ENCODE results near the gene GATB. TPM values are rescaled to one million over a fixed set of nuclear protein-coding genes. Genes with fewer than 3 reads are reported as not detected.
A peak's percentile ranks its signal among the peaks of the same experiment; 100 is the strongest.

The GATB gene
- total and polyA plus RNA-seq, 2 experiments from 2014 or later: 17.7 to 18.9 TPM

- Histone ChIP-seq H3K36me3 (ENCODE audit: insufficient read depth) (no peaks in the 10 kb centered on the region), H3K4me2 (no peak overlapping the region), H2AFZ (peak overlapping the region; percentile 56; the same call in 1 of the 2 replicates), H3K4me1 (ENCODE audit: insufficient read depth) (peaks cover 26% of the 10 kb centered on the region), H3F3A (replicated peaks; ENCODE audit: low read depth) (no peaks in the 10 kb centered on the region), H4K20me1 (replicated peaks; ENCODE audit: insufficient read depth) (no peaks in the 10 kb centered on the region), H3K9me2 (ENCODE audit: insufficient read depth) (0 out of 2 replicates have a peak, but pooled peaks cover 4% of the 10 kb centered on the region), H3K27me3 (ENCODE audit: insufficient read depth) (peaks cover 5% of the 10 kb centered on the region; the same call in 1 of the 2 replicates), H3K79me2 (replicated peaks; ENCODE audit: insufficient read depth) (no peaks in the 10 kb centered on the region), H3K4me3 (no peak overlapping the region), H3K27ac (ENCODE audit: low read depth) (no peak overlapping the region)
- TF ChIP-seq ETS1 (IDR thresholded peaks at IDR 0.05): no peak
- no peak overlapping the region for H3K27ac Mint-ChIP-seq
- peaks cover 9% of the 10 kb centered on the region for H3K27me3 Mint-ChIP-seq (ENCODE audit: insufficient read depth, low read depth, poor library complexity)
- no peaks in the 10 kb centered on the region for H3K36me3 Mint-ChIP-seq (ENCODE audit: low read depth)
- no peaks in the 10 kb centered on the region; the same call in 2 of the 3 replicates for H3K9me3 Mint-ChIP-seq
- peaks cover 19% of the 10 kb centered on the region for H3K4me1 Mint-ChIP-seq
- no peak overlapping the region for H3K4me3 Mint-ChIP-seq
- DNase-seq (ENCODE audit: low spot score) (no peak), ATAC-seq (no peak)
These were observed 32.2 kb upstream of the GATB start for GRCh38 chr4:151792995-151793394.

GRCh38 chr4:151792530-151792929 lies 31.7 kb upstream of the GATB start:
- H3K79me2 ChIP-seq (replicated peaks; ENCODE audit: insufficient read depth): no peaks in the 10 kb centered on the region
- H3K9me2 ChIP-seq (ENCODE audit: insufficient read depth): 0 out of 2 replicates have a peak, but pooled peaks cover 4% of the 10 kb centered on the region
- no peak for DNase-seq (ENCODE audit: low spot score)
- peaks cover 10% of the 10 kb centered on the region for H3K27me3 Mint-ChIP-seq (ENCODE audit: insufficient read depth, low read depth, poor library complexity)
- no peaks in the 10 kb centered on the region; the same call in 2 of the 3 replicates for H3K9me3 Mint-ChIP-seq
- ATAC-seq: no peak
- H3K4me2 ChIP-seq: no peak overlapping the region
- H3K4me3 Mint-ChIP-seq: no peak overlapping the region
- peaks cover 10% of the 10 kb centered on the region; the same call in 1 of the 2 replicates for H3K27me3 ChIP-seq (ENCODE audit: insufficient read depth)
- H3K4me1 ChIP-seq (ENCODE audit: insufficient read depth): peaks cover 26% of the 10 kb centered on the region
- no peaks in the 10 kb centered on the region for H4K20me1 ChIP-seq (replicated peaks; ENCODE audit: insufficient read depth)
- no peak overlapping the region for H3K27ac ChIP-seq (ENCODE audit: low read depth)
- no peaks in the 10 kb centered on the region for H3F3A ChIP-seq (replicated peaks; ENCODE audit: low read depth)
- H3K36me3 Mint-ChIP-seq (ENCODE audit: low read depth): no peaks in the 10 kb centered on the region
- no peak overlapping the region for H3K27ac Mint-ChIP-seq
- no peaks in the 10 kb centered on the region for H3K36me3 ChIP-seq (ENCODE audit: insufficient read depth)
- no peak overlapping the region for H2AFZ ChIP-seq
- peaks cover 22% of the 10 kb centered on the region for H3K4me1 Mint-ChIP-seq
- H3K4me3 ChIP-seq: no peak overlapping the region
- TF ChIP-seq STAT1 (IDR thresholded peaks at IDR 0.05; ENCODE audit: unreplicated experiment) (no peak), CTCF (conservative IDR thresholded peaks at IDR 0.05; ENCODE audit: low read depth in 2 of 2) (no peak), NANOG (IDR thresholded peaks at IDR 0.05; ENCODE audit: borderline replicate concordance) (no peak), POLR2AphosphoS5 (IDR thresholded peaks at IDR 0.05; ENCODE audit: low read depth) (no peak), REST (IDR thresholded peaks at IDR 0.05; ENCODE audit: unreplicated experiment) (no peak), JUNB (IDR thresholded peaks at IDR 0.05; ENCODE audit: unreplicated experiment) (no peak), EZH2 (IDR thresholded peaks at IDR 0.05; ENCODE audit: low read depth, unreplicated experiment) (no peak)
- TF ChIP-seq, protein P1, sequence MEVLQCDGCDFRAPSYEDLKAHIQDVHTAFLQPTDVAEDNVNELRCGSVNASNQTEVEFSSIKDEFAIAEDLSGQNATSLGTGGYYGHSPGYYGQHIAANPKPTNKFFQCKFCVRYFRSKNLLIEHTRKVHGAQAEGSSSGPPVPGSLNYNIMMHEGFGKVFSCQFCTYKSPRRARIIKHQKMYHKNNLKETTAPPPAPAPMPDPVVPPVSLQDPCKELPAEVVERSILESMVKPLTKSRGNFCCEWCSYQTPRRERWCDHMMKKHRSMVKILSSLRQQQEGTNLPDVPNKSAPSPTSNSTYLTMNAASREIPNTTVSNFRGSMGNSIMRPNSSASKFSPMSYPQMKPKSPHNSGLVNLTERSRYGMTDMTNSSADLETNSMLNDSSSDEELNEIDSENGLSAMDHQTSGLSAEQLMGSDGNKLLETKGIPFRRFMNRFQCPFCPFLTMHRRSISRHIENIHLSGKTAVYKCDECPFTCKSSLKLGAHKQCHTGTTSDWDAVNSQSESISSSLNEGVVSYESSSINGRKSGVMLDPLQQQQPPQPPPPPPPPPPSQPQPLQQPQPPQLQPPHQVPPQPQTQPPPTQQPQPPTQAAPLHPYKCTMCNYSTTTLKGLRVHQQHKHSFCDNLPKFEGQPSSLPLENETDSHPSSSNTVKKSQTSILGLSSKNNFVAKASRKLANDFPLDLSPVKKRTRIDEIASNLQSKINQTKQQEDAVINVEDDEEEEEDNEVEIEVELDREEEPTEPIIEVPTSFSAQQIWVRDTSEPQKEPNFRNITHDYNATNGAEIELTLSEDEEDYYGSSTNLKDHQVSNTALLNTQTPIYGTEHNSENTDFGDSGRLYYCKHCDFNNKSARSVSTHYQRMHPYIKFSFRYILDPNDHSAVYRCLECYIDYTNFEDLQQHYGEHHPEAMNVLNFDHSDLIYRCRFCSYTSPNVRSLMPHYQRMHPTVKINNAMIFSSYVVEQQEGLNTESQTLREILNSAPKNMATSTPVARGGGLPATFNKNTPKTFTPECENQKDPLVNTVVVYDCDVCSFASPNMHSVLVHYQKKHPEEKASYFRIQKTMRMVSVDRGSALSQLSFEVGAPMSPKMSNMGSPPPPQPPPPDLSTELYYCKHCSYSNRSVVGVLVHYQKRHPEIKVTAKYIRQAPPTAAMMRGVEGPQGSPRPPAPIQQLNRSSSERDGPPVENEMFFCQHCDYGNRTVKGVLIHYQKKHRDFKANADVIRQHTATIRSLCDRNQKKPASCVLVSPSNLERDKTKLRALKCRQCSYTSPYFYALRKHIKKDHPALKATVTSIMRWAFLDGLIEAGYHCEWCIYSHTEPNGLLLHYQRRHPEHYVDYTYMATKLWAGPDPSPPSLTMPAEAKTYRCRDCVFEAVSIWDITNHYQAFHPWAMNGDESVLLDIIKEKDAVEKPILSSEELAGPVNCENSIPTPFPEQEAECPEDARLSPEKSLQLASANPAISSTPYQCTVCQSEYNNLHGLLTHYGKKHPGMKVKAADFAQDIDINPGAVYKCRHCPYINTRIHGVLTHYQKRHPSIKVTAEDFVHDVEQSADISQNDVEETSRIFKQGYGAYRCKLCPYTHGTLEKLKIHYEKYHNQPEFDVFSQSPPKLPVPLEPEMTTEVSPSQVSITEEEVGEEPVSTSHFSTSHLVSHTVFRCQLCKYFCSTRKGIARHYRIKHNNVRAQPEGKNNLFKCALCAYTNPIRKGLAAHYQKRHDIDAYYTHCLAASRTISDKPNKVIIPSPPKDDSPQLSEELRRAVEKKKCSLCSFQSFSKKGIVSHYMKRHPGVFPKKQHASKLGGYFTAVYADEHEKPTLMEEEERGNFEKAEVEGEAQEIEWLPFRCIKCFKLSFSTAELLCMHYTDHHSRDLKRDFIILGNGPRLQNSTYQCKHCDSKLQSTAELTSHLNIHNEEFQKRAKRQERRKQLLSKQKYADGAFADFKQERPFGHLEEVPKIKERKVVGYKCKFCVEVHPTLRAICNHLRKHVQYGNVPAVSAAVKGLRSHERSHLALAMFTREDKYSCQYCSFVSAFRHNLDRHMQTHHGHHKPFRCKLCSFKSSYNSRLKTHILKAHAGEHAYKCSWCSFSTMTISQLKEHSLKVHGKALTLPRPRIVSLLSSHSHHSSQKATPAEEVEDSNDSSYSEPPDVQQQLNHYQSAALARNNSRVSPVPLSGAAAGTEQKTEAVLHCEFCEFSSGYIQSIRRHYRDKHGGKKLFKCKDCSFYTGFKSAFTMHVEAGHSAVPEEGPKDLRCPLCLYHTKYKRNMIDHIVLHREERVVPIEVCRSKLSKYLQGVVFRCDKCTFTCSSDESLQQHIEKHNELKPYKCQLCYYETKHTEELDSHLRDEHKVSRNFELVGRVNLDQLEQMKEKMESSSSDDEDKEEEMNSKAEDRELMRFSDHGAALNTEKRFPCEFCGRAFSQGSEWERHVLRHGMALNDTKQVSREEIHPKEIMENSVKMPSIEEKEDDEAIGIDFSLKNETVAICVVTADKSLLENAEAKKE (CRISPR knock-in tag; IDR thresholded peaks at IDR 0.05): no peak
